ENCODE measurements around the gene TARS3.
"Not testable (repeated sequence)": the region's sequence is repeated elsewhere in the genome, so short reads cannot be mapped to it uniquely, and the experiment has no call there.

TARS3 gene

DNA sequence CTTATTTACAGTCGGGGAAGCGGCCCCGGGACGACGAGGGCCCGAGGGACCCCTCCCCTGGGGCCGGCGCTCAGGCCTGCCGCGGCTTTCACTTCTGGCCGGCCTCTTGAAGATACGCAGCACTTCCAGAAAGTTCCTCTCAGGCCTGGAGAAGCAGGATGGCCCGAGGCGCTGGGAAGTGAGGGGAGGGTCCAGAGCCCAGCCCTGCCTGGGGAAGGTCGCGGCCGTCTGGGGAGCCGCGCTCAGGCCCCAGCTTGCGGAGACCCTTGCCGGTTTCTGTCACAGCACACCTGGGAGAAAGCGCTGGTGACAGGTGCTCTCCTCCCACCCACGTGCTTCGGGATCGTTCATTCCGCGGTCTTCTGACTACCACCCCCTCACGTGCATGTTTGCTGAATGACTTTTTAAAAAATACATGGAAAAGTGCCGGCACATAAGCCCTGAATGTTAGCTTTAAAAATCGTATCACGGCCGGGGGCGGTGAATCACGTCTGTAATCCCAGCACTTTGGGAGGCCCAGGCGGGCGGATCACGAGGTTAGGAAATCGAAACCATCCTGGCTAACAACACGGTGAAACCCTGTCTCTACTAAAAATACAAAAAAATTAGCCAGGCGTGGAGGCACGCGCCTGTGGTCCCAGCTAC is 71.4 kb downstream of the TARS3 start:
- peak; percentile 19 for DNase-seq

DNA sequence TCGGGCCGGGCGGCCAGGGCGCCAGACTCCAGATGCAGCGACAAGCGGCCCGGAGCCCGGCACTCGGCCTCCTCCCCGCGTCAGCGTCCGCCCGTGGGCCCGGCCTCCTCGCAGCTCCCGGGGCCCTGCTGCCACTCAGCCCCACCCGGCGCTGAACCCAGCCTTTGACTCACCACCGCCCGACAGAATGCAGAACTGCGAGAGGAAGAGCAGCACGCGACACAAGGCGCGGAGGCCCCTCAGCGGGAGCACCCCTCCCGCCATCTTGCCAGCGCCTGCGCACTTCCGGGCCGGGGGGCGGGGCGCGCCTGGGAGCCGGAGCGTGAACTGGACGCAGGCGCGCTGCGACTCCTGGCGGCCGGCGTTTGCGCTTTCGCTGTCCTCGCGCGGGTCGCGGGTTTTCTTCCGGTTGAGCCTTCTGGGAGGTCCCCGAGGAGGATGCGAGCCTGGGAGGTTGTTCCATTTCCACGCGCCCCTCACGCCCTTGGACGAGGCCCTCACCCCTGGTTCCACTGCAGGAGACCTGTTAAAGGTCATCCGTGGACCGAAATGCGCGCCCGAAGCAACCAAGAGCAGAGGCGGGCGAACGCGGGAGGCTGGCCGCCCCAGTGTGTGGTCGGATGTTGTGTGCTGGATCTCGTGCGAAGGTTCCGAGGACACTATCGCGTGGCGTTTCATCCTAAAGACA is 72.0 kb downstream of the TARS3 start, which contains the start of gene TM2D3:
Gene TM2D3, minus strand, starts transcription at position 284 of the 688 bp plus-strand sequence. Its CDS starts 20 bp downstream, at position 264.
- peak; percentile 96 for DNase-seq

- DNase-seq, result no peak
Observed at GRCh38 chr15:101651554-101652097, 72.6 kb downstream of the TARS3 start.

DNA sequence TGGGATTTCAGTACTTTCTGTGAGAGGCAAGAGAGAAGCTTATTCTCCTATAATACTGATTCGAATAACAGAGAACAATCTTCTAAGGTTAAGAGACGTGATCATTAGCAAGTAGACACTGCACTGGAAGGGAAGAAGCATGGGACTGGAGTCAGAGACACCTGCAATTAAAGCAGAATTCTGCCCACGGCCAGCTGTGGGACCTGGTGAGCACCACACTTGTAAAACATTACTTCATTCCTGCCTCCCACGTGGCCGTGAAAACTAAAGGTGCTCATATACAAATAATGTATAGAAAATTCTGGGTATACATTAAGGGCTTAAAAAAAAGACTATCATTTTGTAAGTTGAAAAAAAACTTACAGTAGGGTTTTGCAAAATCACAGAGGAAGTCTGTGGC is 74.1 kb downstream of the TARS3 start:
- DNase-seq, result no peak

DNA sequence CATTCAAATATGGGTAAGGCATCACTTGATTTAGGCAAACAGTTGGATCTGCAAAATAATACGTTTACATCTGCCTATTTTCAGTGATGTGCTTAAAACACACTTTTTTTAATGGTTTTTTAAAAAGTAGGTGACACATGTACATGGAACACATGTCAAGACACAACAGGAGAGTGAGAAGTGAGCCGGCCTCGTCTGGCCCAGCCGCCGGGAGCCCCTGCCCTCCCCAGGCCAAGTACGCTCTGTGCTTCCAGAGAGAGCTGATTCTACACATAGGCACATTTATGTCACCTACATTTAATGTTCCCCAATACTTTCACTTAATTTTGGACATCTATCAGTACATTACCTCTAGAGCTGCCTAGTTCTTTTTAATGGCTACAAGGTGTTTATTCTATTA is 75.9 kb downstream of the TARS3 start:
- no peak for DNase-seq

- DNase-seq, result no peak
Observed at GRCh38 chr15:101647251-101647650, 77.0 kb downstream of the TARS3 start.

DNA sequence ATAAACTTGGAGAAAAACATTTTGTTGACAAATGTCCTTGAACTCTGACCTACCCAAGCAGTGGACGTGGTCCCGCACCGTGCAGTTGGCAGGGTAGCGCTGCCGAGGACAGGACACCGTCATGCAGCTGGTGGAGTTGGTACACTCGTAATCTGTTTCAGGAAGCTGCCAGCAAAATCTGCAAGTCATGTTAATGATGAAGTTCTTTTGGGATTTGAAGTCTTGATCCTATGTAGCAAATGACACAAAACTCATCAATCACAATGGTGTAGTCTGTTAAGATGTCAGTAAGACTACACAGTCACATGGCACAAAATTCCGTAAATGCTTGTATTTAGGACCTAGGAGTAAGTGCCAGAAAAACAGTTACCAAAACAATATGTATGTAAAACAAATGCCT is 77.6 kb downstream of the TARS3 start:
- no peak for DNase-seq

- DNase-seq, result no peak
Observed at GRCh38 chr15:101642361-101642760, 81.9 kb downstream of the TARS3 start.

DNA sequence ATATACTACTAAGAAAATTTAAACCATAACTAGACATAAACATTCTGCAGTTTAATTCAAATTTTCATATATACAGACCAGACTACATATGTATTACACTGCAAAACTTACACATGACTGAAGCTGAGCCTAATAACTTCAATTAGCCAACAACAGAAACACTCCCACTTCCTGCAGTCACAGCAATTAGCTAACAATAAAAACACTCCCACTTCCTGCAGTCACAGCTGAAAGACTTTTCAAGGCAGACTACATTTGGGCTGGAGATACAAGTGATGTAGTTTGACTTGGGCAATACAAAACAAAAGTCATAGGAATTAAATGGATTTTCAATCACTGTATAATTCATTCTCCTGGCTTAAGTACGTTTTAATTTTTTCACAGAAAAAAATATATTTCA is 82.4 kb downstream of the TARS3 start:
- no peak for DNase-seq

DNA sequence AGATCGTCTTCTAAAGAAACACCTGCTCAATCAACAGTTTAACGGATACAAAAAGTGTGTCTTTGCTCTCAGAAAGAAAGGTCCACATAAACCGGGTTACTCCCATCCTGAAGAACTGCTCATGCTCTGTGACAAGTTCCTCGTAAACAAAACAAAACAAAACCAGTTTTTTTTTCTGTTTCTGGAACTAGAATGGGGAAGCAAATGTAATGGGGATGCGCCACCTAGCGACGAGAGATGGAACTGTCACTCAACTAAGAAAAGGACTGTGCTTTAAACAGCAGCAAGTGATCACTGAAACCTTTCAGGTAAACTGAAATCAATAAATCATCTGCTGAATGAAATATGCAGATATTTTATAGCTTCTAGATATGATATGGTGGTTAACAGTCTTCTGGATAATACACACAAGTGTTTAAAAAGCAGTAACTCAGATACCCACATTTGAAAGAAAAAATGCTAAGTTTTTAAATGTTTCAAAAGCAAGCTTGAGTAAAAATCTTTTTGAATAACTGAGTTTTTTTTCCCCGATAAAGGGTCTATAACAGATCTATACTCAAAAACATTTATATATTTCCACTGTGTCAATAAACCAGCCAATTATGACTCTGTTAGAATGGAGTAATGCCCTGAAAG is 83.0 kb downstream of the TARS3 start:
- peak; percentile 58 for DNase-seq

GRCh38 chr15:101639667-101640066 is 84.6 kb downstream of the TARS3 start:
- DNase-seq, result no peak

DNA sequence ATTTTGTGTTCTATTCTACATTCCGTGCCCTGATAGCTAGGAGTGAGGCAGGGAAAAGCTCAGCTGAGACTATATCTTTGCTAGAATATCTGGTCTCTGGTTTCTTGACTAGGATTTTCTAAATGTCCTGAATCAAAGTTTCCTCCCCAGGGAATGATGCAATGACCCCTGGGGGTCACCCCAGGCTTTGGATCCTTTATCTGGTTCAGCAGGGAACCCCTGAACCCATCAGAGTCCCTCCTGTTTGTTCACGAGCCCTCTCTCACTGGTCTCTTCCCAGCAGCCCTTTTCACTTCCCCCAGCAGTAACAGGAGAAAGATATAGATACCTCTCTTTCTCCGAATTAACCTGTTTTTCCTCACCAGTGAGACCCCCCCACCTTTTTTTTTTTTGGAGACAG is 86.4 kb downstream of the TARS3 start:
- DNase-seq, result no peak

DNA sequence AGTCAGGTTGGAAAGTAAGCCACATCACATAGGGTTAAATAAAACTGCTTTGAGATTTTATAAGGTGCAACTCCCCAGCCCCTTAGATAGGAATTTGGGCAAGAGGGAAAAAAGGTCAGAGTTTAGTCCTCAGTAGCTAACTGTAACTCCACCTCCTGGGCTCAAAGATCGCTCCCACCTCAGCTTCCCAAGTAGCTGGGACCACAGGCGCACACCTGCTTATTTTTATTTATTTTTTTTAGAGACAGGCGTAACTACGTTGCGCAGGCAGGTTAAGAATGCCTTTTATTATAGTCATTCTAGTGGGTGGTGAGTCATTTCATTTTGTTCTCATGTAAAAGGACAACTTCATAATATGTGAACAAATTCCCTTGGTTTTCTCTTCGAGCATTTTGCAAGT is 86.8 kb downstream of the TARS3 start:
- DNase-seq, result no peak

DNA sequence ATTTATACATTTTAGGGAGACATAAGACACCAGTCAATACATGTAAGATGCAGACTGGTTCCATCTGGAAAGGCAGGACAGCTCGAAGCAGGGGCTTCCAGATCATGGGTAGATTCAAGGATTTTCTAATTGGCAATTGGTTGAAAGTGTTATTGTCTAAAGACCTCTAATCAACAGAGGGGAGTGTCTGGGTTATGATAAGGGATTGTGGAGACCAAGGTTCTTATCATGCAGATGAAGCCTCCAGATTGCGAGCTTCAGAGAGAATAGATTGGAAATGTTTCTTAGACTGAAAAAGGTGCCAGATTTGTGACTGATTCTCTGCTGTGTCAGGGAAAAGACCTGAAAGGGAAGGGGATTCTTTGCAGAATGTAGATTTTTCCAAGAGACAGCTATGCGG is 87.2 kb downstream of the TARS3 start:
- no peak for DNase-seq

DNA sequence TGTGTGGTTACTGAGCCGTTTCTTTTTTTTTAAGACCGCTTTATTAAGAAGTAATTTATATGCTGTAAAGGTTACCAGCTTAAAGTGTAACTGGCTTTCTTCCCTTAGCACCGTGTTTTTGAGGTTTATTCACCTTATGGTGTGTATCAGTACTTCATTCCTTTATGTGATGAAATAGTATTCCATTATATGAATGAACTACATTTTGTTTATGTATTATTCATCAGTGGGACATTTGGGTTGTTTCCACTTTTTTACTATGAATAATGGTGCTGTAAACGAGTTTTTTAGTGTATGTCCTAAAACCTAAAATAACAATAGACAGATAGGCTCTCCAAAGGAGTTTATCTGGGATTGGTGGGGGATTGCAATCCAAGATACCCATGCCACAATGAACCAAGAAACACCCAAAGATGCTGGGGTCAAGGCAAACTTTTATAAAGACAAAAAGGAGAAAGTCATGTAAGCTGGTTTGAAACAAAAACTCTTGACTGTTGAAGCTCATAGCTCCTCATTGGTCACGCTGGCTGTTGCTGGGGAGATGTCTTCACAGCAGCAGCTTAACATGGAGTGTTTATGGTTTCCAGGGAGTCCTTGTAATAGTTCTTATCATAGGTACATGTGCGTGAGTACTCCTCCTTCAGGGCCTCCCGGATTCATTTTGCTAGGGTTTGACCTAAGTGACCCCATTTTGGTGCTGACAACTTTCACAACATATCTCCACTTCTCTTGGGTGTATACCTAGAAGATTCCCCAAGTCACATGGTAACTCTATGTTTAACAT is 88.1 kb downstream of the TARS3 start:
- no peak for DNase-seq

GRCh38 chr15:101633356-101633755 is 90.9 kb downstream of the TARS3 start:
- DNase-seq, result no peak

- DNase-seq, result not testable (repeated sequence)
Observed at GRCh38 chr15:101626729-101627128, 97.5 kb downstream of the TARS3 start.

GRCh38 chr15:101625980-101626379 is 98.3 kb downstream of the TARS3 start:
- DNase-seq, result no peak

DNA sequence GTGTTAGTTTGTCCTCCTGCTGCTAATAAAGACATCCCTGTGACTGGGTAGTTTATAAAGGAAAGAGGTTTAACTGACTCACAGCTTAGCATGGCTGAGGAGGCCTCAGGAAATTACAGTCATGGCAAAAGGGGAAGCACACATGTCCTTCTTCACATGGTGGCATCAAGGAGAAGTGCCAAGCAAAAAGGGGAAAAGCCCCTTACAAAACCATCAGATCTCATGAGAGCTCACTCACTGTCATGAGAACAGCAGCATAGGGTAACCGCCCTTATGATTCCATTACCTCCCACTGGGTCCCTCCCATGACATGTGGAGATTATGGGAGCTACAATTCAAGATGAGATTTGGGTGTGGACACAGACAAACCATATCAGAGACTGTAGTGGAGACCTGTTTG is 99.1 kb downstream of the TARS3 start:
- DNase-seq, result no peak

DNA sequence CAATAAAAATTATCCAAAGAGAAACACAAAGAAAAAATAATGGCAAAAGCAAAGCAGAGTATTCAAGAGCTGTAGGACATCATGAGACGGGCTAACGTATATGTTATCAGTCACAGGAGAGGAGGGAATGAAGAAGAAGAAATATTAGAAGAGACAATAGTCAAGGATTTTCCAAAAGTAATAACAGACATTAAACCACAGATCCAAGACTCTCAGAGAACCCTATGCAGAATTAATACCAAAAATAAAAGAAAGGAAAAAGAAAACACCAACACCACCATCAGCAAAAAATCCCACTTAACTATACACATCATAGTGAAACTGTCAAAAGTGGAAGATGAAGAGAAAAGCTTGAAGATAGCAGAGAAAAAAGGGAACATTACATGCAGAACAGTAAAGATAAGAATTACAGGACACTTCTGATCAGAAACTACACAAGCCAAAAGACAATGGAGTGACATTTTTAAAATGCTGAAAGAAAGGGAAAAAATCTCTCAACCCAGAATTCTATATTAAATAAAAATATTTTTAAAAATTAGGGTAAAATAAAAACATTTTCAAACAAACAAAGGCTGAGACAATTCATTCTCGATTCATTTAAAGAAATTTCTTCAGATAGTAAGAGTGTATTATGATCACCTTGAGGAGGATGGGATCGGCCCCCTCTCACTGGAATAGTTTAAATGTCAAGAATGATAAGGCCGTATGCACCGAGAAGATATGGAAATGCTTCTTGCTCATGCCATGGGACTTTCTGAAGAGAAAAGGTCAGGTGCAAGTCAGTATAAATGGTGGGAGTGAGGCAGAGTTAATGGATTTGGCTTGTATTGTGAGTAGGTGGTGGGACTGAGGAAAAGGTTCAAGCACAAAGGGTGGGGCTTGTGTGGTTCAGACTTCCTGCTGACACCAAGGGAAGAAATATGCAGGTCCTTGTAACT is 100.6 kb downstream of the TARS3 start:
- no peak for DNase-seq

- DNase-seq, result no peak
Observed at GRCh38 chr15:101621961-101622360, 102.3 kb downstream of the TARS3 start.

DNA sequence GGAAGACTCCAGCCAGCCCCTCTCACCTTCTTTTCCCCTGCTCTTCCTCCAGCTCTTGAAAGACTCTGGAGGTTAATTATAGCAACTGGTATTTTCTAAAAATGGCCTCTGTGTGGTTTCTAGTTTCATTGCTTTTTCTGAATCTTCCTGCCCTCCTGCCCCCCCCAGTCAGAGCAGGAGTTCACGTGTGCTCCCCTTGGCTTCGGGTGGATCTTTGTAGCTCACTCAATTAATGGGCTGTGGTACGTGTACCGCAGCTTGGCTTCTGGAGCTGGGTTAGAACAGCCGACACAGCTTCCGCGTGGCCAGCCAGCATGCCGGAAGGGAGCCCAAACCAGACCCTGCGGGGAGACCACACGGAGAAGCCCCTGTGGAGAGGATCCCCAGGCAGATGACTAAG is 103.6 kb downstream of the TARS3 start:
- no peak for DNase-seq

Measured in stimulated activated CD4-positive, alpha-beta T cell treated with anti-CD3 and anti-CD28 coated beads, Interleukin-12 subunit alpha, Interleukin-12 subunit beta, amount 100 ng/mL, for 4 hours (primary cell).